Astrocyte of the spinal cord (primary cell): ENCODE measurements around the gene UGT2A2.
"Not testable (repeated sequence)": the region's sequence is repeated elsewhere in the genome, so short reads cannot be mapped to it uniquely, and the experiment has no call there.

Experiments
- DNase-seq: peaks from one replicate; pipeline ENCODE4 v3.0.0; 2011; ENCODE audit warnings: low read depth, low spot score
- H3K4me3 ChIP-seq: 2 replicates; pipeline ENCODE4 v1.5.1; 2011; ENCODE audit warnings: low read depth, mild to moderate bottlenecking, low read length, moderate library complexity
- CTCF ChIP-seq: IDR thresholded peaks from 2 replicates; pipeline ENCODE4 v1.5.1; 2012; ENCODE audit warnings: low read depth, mild to moderate bottlenecking, low read length, inconsistent platforms
- in situ Hi-C: cut with HindIII; loops from 2 replicates; pipeline ENCODE4 v1.10.0; 2017; ENCODE audit warnings: low sequenced_read_pairs

UGT2A2 gene

DNA sequence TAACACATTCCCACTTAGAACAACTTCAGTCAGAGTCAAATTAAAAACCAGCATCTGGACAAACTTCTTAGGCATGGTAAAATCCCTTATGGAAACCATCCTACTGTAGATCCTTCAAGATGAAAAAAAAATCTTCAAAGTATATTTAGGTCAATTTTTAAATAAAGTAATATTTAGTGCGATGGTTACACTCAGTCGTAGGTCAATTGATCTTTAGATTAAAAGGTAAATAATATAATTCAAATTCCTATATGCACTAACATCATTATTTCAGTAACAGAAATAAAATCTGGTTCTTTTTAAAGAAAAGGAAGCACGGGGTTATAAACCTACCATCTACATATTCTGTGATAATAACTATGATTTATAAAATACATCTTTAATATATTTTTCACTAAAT lies at the start of gene UGT2A2:
TSS of gene UGT2A2 (minus strand) at position 101 of the 400 bp plus-strand sequence. CDS start at position 99, 2 bp downstream.
- no peak for TF ChIP-seq CTCF
- no peak within 1 kb of the TSS for H3K4me3 ChIP-seq
- in situ Hi-C loops = no loop called here
- no peak for DNase-seq

- TF ChIP-seq CTCF = no peak
- no peak overlapping the region for H3K4me3 ChIP-seq
- in situ Hi-C loops = no loop called here
- DNase-seq = no peak
Observed at GRCh38 chr4:69684804-69685203, 45.4 kb upstream of the UGT2A2 start.

DNA sequence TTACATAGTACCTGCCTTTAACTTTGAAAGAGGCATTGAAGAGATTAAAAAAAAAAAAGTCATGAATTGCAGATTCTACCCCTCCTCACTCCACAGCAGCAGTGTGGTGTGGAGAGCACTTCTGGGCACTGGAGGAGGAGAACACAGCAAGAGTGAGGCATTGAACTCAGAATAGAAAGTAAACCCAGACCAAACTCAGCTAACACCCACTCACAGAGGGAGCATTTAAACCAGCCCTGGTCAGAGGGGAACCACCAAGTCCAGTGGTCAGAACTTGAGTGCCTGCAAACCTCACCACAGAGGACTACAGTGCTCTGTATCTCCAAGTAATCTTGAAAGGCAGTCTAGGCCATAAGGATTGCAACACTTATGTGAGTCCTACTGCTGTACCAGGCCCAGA lies 29.2 kb upstream of the UGT2A2 start:
- in situ Hi-C loops = no loop called here
- H3K4me3 ChIP-seq = no peak overlapping the region
- no peak for DNase-seq

GRCh38 chr4:69664009-69664408 lies 24.6 kb upstream of the UGT2A2 start:
- DNase-seq, in situ Hi-C loops: not testable (repeated sequence)

More for the DNA sequence above, 29.2 kb upstream of the UGT2A2 start:
- TF ChIP-seq CTCF = no peak

DNA sequence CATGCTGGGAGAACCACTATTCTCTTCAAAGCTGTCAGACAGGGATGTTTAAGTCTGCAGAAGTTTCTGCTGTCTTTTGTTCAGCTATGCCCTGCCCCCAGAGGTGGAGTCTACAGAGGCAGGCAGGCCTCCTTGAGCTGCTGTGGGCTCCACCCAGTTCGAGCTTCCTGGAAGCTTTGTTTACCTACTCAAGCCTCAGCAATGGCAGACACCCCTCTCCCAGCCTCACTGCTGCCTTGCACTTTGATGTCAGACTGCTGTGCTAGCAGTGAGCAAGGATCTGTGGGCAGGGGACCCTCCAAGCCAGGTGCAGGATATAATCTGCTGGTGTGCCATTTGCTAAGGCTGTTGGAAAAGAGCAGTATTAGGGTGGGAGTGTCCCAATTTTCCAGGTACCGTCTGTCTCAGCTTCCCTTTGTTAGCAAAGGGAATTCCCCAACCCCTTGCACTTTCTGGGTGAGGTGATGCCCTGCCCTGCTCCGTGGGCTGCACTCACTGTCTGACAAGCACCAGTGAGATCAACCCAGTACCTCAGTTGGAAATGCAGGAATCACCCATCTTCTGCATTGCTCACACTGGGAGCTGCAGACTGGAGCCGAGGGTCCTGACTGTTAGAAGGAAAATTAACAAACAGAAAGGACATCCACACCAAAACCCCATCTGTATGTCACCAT lies 21.8 kb upstream of the UGT2A2 start:
- DNase-seq, in situ Hi-C loops, H3K4me3 ChIP-seq: not testable (repeated sequence)

More at GRCh38 chr4:69664009-69664408, 24.6 kb upstream of the UGT2A2 start:
- not testable (repeated sequence) for H3K4me3 ChIP-seq

- no peak for TF ChIP-seq CTCF
- in situ Hi-C loops = no loop called here
Observed at GRCh38 chr4:69658133-69658532, 18.7 kb upstream of the UGT2A2 start.

DNA sequence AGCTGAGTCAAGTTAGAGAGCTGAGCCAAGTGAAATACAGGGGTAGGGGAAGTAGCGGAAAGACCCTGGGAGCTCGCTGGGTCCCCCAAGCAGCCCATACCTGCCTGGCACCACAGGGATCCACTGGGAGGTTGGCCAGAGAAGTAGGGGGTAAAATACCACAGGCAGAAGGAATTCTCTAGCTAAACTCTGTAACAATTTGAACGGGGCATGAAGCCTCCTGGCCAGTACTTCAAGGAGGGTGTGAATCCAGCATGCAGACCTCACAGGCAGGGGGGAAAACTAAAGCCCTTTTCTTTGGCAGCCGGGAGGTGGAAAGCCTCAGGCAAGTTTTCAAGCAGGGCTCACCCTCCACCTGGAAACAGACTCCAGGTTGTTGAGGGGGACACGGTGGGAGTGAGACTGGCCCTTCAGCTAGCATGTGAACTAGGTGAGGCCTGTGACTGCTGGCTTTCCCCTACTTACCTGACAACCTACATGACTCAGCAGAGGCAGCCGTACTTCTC lies 17.3 kb upstream of the UGT2A2 start:
- TF ChIP-seq CTCF = no peak
- H3K4me3 ChIP-seq = no peak overlapping the region
- in situ Hi-C loops = no loop called here
- DNase-seq = no peak

More at GRCh38 chr4:69658133-69658532, 18.7 kb upstream of the UGT2A2 start:
- no peak for DNase-seq
- no peak overlapping the region for H3K4me3 ChIP-seq
